CD14-positive monocyte (primary cell): ENCODE results near the gene HS6ST3. TPM values are rescaled to one million over a fixed set of nuclear protein-coding genes. Genes with fewer than 3 reads are reported as not detected.

ENCODE experiments used
- DNase-seq, 3 donors: peaks; one replicate each; pipeline ENCODE4 v3.0.0-alpha.2; 2011 to 2022
- H2AFZ ChIP-seq: 2 replicates; pipeline ENCODE4 v1.6.0; 2012; ENCODE audit warnings: mild to moderate bottlenecking, low read depth, low read length, inconsistent platforms; ENCODE audit not compliant: insufficient read depth, poor library complexity, severe bottlenecking
- H3K27ac ChIP-seq, 2 donors: 1 replicate in 1 of 2; 2 replicates in 1 of 2; pipeline ENCODE4 v1.5.1; 2012 to 2013; ENCODE audit warnings: low read length in 2 of 2, control low read depth in 1 of 2, inconsistent platforms in 1 of 2, low read depth in 1 of 2, mild to moderate bottlenecking in 1 of 2
- H3K27me3 ChIP-seq, 2 donors: one replicate each; pipeline versions ENCODE4 v1.6.0 to v1.6.1; 2011 to 2013; ENCODE audit warnings: low read length in 2 of 2; ENCODE audit not compliant: control insufficient read depth in 2 of 2, insufficient read depth in 2 of 2
- H3K36me3 ChIP-seq, 2 donors: replicated peaks in 1 of 2; 1 replicate in 1 of 2; 2 replicates in 1 of 2; pipeline versions ENCODE4 v1.5.1 to v1.6.1; 2012 to 2013; ENCODE audit warnings: low read length in 2 of 2, control low read depth in 1 of 2, inconsistent platforms in 1 of 2, mild to moderate bottlenecking in 1 of 2; ENCODE audit not compliant: insufficient read depth in 2 of 2, control insufficient read depth in 1 of 2
- H3K4me1 ChIP-seq, 2 donors: 1 replicate in 1 of 2; 2 replicates in 1 of 2; pipeline versions ENCODE4 v1.5.1 to v1.6.1; 2012 to 2013; ENCODE audit warnings: low read length in 2 of 2, control low read depth in 1 of 2, inconsistent platforms in 1 of 2, mild to moderate bottlenecking in 1 of 2, moderate library complexity in 1 of 2; ENCODE audit not compliant: insufficient read depth in 2 of 2, control insufficient read depth in 1 of 2
- H3K4me2 ChIP-seq: replicated peaks from 2 replicates; pipeline ENCODE3; 2012; ENCODE audit warnings: low read length, moderate library complexity, mild to moderate bottlenecking; ENCODE audit not compliant: poor library complexity, severe bottlenecking; ENCODE audit errors: extremely low read depth
- H3K4me3 ChIP-seq, 3 experiments: fragments of 200-600 bp in 1 of 3; sonication (generic) in 1 of 3; replicated peaks in 1 of 3; 1 replicate in 2 of 3; 2 replicates in 1 of 3; pipeline ENCODE4 v1.5.1; 2011 to 2013; ENCODE audit warnings: low read length in 3 of 3, mild to moderate bottlenecking in 3 of 3, control low read depth in 2 of 3, low read depth in 2 of 3, inconsistent platforms in 1 of 3, moderate library complexity in 1 of 3
- H3K79me2 ChIP-seq: 2 replicates; pipeline ENCODE4 v1.6.0; 2012; ENCODE audit warnings: mild to moderate bottlenecking, control low read depth, inconsistent platforms, low read length, moderate library complexity; ENCODE audit not compliant: insufficient read depth
- H3K9ac ChIP-seq: 2 replicates; pipeline ENCODE4 v1.6.0; 2017; ENCODE audit warnings: low read length, mild to moderate bottlenecking; ENCODE audit not compliant: insufficient read depth, poor library complexity, severe bottlenecking
- H3K9me3 ChIP-seq, 2 donors: replicated peaks in 1 of 2; 1 replicate in 1 of 2; 2 replicates in 1 of 2; pipeline versions ENCODE4 v1.5.1 to v1.6.1; 2012 to 2013; ENCODE audit warnings: low read length in 2 of 2, control low read depth in 1 of 2; ENCODE audit not compliant: control insufficient read depth in 1 of 2, insufficient read depth in 1 of 2
- H4K20me1 ChIP-seq: 2 replicates; pipeline ENCODE4 v1.6.0; 2012; ENCODE audit warnings: mild to moderate bottlenecking, low read length, control low read depth, moderate library complexity; ENCODE audit not compliant: insufficient read depth
- H3K27ac Mint-ChIP-seq, 7 donors: one replicate each; pipeline ENCODE4 v1.8.0; 2020; ENCODE audit warnings: mild to moderate bottlenecking in 7 of 7, mixed read lengths in 7 of 7, moderate library complexity in 6 of 7, inconsistent platforms in 2 of 7
- H3K27me3 Mint-ChIP-seq, 3 donors: one replicate each; pipeline ENCODE4 v1.8.0; 2021 to 2022; ENCODE audit warnings: low read depth in 3 of 3, mild to moderate bottlenecking in 3 of 3, mixed read lengths in 3 of 3, moderate library complexity in 3 of 3, inconsistent platforms in 1 of 3
- H3K36me3 Mint-ChIP-seq, 2 donors: one replicate each; pipeline ENCODE4 v1.8.0; 2020; ENCODE audit warnings: mixed read lengths in 2 of 2, inconsistent platforms in 1 of 2, mild to moderate bottlenecking in 1 of 2
- H3K4me1 Mint-ChIP-seq: one replicate; pipeline ENCODE4 v1.8.0; 2020; ENCODE audit warnings: mild to moderate bottlenecking, mixed read lengths
- H3K4me3 Mint-ChIP-seq, 2 donors: one replicate each; pipeline ENCODE4 v1.8.0; 2020; ENCODE audit warnings: mild to moderate bottlenecking in 2 of 2, mixed read lengths in 2 of 2, moderate library complexity in 1 of 2
- H3K9me3 Mint-ChIP-seq, 7 donors: one replicate each; pipeline ENCODE4 v1.8.0; 2020 to 2022; ENCODE audit warnings: mixed read lengths in 7 of 7, mild to moderate bottlenecking in 6 of 7, moderate library complexity in 6 of 7, inconsistent platforms in 2 of 7
- WGBS: methylation state at CpG from one replicate; pipeline ENCODE4 v1.1.5; 2013; ENCODE audit warnings: missing lambda C conversion rate; ENCODE audit not compliant: insufficient coverage; 5-methylcytosine and 5-hydroxymethylcytosine counted together
- intact Hi-C, 2 donors: fragments of 100-400 bp; cut with micrococcal nuclease; formaldehyde crosslinking; loops; one replicate each; pipeline versions ENCODE4 v1.15.0 to v1.15.1; 2023
- polyA plus RNA-seq, 3 donors: library from polyadenylated mRNA; depleted of rRNA in 1 of 3; unstranded in 2 of 3; stranded (reverse) in 1 of 3; fragments of 300-500 nt in 2 of 3; fragments of >200 nt in 1 of 3; fragmentation: Illumina TruSeq in 2 of 3; gene quantifications; 1 replicate in 2 of 3; 2 replicates in 1 of 3; pipeline ENCODE4 v1.2.3, GENCODE V29; 2012 to 2021
- TF ChIP-seq, protein P1 (sequence below): fragments of 200-600 bp; IDR thresholded peaks from one replicate; pipeline ENCODE4 v1.8.0; 2022; ENCODE audit warnings: antibody characterized with exemption, mild to moderate bottlenecking

HS6ST3 gene
- polyA plus RNA-seq, 3 donors: not detected

DNA sequence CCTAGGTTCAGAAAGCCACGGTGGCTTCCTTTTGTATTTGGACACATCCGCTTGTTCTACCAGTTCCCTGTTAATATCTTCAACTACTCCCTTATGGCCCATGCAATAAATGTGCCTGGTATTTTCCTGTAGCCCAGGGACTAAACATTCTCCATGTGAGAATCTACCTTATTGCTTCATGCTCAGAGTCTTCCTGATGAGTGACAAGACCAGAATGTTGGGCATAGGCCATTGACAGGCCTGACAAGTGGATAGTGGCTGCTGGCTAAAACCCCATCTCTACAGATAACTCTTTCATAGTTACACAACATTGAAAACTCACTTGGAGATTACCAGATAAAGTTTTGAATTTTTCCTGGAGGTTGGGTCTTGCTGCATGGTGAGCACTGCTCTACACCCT, 449.9 kb downstream of the HS6ST3 start:
- WGBS: no CpG with 5 or more reads among the region's 2 CpGs
- no peaks in the 10 kb centered on the region for H3K4me1 Mint-ChIP-seq
- H3K4me3 Mint-ChIP-seq: no peak overlapping the region
- Histone ChIP-seq H3K4me2 (no peak overlapping the region), H3K9ac (no peak overlapping the region), H3K27me3 (no peaks in the 10 kb centered on the region), H3K9me3 (peaks cover 8 to 10% of the 10 kb centered on the region in 2 donors), H3K36me3 (no peaks in the 10 kb centered on the region), H3K27ac (no peak overlapping the region), H4K20me1 (no peaks in the 10 kb centered on the region), H3K79me2 (no peaks in the 10 kb centered on the region), H3K4me1 (no peaks in the 10 kb centered on the region), H2AFZ (no peak overlapping the region), H3K4me3 (no peak overlapping the region)
- intact Hi-C loops: no loop called here
- H3K36me3 Mint-ChIP-seq: no peaks in the 10 kb centered on the region
- peaks cover under 1 to 14% (median 6%) of the 10 kb centered on the region in 7 donors for H3K9me3 Mint-ChIP-seq
- DNase-seq: no peak
- TF ChIP-seq, protein P1, sequence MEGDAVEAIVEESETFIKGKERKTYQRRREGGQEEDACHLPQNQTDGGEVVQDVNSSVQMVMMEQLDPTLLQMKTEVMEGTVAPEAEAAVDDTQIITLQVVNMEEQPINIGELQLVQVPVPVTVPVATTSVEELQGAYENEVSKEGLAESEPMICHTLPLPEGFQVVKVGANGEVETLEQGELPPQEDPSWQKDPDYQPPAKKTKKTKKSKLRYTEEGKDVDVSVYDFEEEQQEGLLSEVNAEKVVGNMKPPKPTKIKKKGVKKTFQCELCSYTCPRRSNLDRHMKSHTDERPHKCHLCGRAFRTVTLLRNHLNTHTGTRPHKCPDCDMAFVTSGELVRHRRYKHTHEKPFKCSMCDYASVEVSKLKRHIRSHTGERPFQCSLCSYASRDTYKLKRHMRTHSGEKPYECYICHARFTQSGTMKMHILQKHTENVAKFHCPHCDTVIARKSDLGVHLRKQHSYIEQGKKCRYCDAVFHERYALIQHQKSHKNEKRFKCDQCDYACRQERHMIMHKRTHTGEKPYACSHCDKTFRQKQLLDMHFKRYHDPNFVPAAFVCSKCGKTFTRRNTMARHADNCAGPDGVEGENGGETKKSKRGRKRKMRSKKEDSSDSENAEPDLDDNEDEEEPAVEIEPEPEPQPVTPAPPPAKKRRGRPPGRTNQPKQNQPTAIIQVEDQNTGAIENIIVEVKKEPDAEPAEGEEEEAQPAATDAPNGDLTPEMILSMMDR: no peak
- H3K27ac Mint-ChIP-seq: no peak overlapping the region
- H3K27me3 Mint-ChIP-seq: peaks cover 0 to 2% (median 1%) of the 10 kb centered on the region in 3 donors

DNA sequence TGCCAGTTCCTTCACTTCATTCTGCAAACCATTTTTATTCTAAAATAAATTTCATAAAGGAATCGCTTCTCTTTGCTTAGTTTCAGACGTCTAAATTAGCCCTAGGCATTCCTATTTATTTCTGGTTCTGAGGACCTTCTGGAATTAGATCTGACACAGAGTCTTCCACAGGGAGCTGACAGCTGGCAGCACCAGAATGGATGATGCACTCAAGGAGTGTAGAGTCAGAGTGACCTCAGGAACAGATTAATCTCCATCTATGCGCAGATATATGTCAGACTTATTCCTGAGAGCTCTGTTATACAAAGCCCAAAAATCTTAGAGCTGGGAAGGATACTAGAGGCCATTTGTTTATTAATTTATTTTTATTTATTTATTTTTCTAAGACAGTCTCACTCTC, 450.8 kb downstream of the HS6ST3 start:
- TF ChIP-seq, protein P1: no peak
- intact Hi-C loops: no loop called here
- H3K4me1 Mint-ChIP-seq: no peaks in the 10 kb centered on the region
- WGBS: 100% methylated on average over 1 of the region's 3 CpGs
- no peak overlapping the region for H3K27ac ChIP-seq
- H3K79me2 ChIP-seq: no peaks in the 10 kb centered on the region
- H3K27me3 ChIP-seq: no peaks in the 10 kb centered on the region
- no peaks in the 10 kb centered on the region for H3K36me3 ChIP-seq
- H3K27me3 Mint-ChIP-seq: peaks cover 0 to 2% (median 0%) of the 10 kb centered on the region in 3 donors
- H3K9me3 Mint-ChIP-seq: peaks cover 0 to 10% (median 4%) of the 10 kb centered on the region in 7 donors
- H3K4me3 Mint-ChIP-seq: no peak overlapping the region
- no peaks in the 10 kb centered on the region for H4K20me1 ChIP-seq
- no peak for DNase-seq
- no peaks in the 10 kb centered on the region for H3K36me3 Mint-ChIP-seq
- peaks cover 3 to 8% of the 10 kb centered on the region in 2 donors for H3K9me3 ChIP-seq
- H3K4me1 ChIP-seq: no peaks in the 10 kb centered on the region
- H3K4me2 ChIP-seq: no peak overlapping the region
- H3K27ac Mint-ChIP-seq: no peak overlapping the region
- H3K4me3 ChIP-seq: no peak overlapping the region
- H3K9ac ChIP-seq: no peak overlapping the region
- no peak overlapping the region for H2AFZ ChIP-seq
